SK-N-MC (cell line): Measurements from ENCODE around the gene CSNK1E.

Source experiments
- EZH2 ChIP-seq: fragments of 200-600 bp; sonication (generic); IDR thresholded peaks from one replicate; pipeline ENCODE4 v1.6.1; 2017; ENCODE audit warnings: antibody characterized with exemption
- POLR2AphosphoS5 ChIP-seq: IDR thresholded peaks from 2 replicates; pipeline ENCODE4 v1.6.1; 2012; ENCODE audit warnings: mild to moderate bottlenecking, low read depth, low read length, borderline replicate concordance

DNA sequence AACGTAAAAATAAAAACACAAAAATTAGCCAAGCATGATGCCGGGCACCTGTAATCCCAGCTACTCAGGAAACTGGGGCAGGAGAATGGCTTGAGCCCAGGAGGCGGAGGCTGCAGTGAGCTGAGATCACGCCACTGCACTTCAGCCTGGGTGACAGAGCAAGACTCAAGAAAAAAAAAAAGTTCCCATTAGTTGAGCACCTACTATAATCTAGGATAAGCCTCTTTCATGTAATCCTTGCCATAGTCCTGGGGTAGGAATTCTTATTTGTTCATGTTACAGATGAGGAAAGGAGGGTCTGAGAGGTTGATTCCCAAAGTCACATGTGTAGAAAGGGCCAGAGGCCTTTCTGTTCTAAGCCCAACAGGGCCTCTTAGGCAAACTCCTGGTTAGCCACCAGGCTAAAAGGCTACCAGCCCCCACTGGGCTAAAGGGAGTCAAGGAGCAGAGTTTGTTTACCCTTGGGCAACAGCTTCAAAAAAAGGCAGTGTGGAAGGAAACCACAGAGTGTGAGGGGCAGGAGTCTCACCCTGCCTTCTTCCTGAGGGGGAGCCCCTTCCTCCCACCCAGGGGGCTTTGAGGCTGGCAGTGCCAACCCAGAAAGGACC, 21.6 kb upstream of the CSNK1E start:
- TF ChIP-seq EZH2 = no peak
- no peak for TF ChIP-seq POLR2AphosphoS5
